Measurements from ENCODE around the gene CCDC92. TPM values are rescaled to one million over a fixed set of nuclear protein-coding genes. Genes with fewer than 3 reads are reported as not detected.

The CCDC92 gene
- total and polyA plus RNA-seq, 9 donors: 13.9 to 51.0 (median 34.6) TPM

GRCh38 chr12:123989168-123989567 lies 16.5 kb upstream of the CCDC92 start:
- Histone ChIP-seq H3K36me3 (no peaks in the 10 kb centered on the region), H3K27ac (no peak overlapping the region), H3K27me3 (no peaks in the 10 kb centered on the region), H3K4me1 (ENCODE audit: insufficient read depth) (no peaks in the 10 kb centered on the region), H3K9me3 (no peaks in the 10 kb centered on the region), H3K4me3 (no peak overlapping the region)
- DNase-seq: no peak
- TF ChIP-seq POLR2A (IDR thresholded peaks at IDR 0.05) (no peak), EP300 (IDR thresholded peaks at IDR 0.05) (no peak), CTCF (IDR thresholded peaks at IDR 0.05) (no peak)
- 88 to 94% (median 91%) methylated on average over 5 of the region's 5 CpGs for WGBS, 3 donors
- intact Hi-C loops (cut with DNase I): loop anchor here in 1 of 4 donors (10.0 kb wide), 1 partner anchor 84 kb away; no protein-coding TSS in a partner anchor

DNA sequence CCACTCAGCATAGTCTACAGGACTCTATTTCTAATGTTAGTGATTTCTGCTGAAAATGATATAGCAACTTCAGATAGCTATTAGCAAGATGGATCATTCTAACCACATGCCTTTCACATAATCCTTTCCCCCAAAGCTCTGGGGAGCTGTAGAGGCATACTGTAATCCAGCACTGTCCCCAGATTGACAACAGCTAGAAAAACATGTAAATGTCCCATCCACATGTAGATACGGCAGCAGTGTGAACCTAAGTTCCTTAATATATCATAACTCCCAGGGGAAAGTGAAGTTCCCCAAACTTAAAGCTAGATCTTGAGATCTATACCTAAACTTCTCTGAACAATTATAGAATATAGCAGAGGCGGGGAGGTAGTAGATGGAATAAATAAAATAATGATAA lies 14.4 kb upstream of the CCDC92 start:
- DNase-seq: no peak
- Histone ChIP-seq H3K27ac (no peak overlapping the region), H3K27me3 (no peaks in the 10 kb centered on the region), H3K4me1 (ENCODE audit: insufficient read depth) (peaks cover 5% of the 10 kb centered on the region), H3K4me3 (no peak overlapping the region), H3K36me3 (no peaks in the 10 kb centered on the region), H3K9me3 (no peaks in the 10 kb centered on the region)
- TF ChIP-seq EP300 (IDR thresholded peaks at IDR 0.05): no peak
- TF ChIP-seq CTCF (IDR thresholded peaks at IDR 0.05): no peak
- no peak for TF ChIP-seq POLR2A (IDR thresholded peaks at IDR 0.05)
- intact Hi-C loops (cut with DNase I): loop anchor here in 1 of 4 donors (10.0 kb wide), 1 partner anchor 82 kb away; no protein-coding TSS in a partner anchor
- WGBS, 3 donors: 87 to 94% (median 87%) methylated on average over 2 of the region's 2 CpGs

GRCh38 chr12:123986374-123986965 lies 13.8 kb upstream of the CCDC92 start:
- no peak for TF ChIP-seq CTCF (IDR thresholded peaks at IDR 0.05)
- TF ChIP-seq POLR2A (IDR thresholded peaks at IDR 0.05): no peak
- no peak for TF ChIP-seq EP300 (IDR thresholded peaks at IDR 0.05)
- no peak overlapping the region for H3K27ac ChIP-seq
- WGBS, 3 donors: 76 to 88% (median 88%) methylated on average over 3 of the region's 3 CpGs

GRCh38 chr12:123984903-123985302 lies 12.3 kb upstream of the CCDC92 start:
- WGBS, 3 donors: 71 to 80% (median 73%) methylated on average over 4 of the region's 4 CpGs
- DNase-seq: no peak
- Histone ChIP-seq H3K4me1 (ENCODE audit: insufficient read depth) (peaks cover 5% of the 10 kb centered on the region), H3K4me3 (no peak overlapping the region), H3K27ac (no peak overlapping the region), H3K36me3 (no peaks in the 10 kb centered on the region), H3K9me3 (no peaks in the 10 kb centered on the region), H3K27me3 (no peaks in the 10 kb centered on the region)
- TF ChIP-seq EP300 (IDR thresholded peaks at IDR 0.05) (no peak), CTCF (IDR thresholded peaks at IDR 0.05) (no peak), POLR2A (IDR thresholded peaks at IDR 0.05) (no peak)
- intact Hi-C loops (cut with DNase I): loop anchor here in 1 of 4 donors (10.0 kb wide), 1 partner anchor 80 kb away; no protein-coding TSS in a partner anchor

More at GRCh38 chr12:123986374-123986965, 13.8 kb upstream of the CCDC92 start:
- H3K36me3 ChIP-seq: no peaks in the 10 kb centered on the region
- no peak for DNase-seq
- H3K9me3 ChIP-seq: no peaks in the 10 kb centered on the region
- intact Hi-C loops (cut with DNase I): loop anchor here in 1 of 4 donors (10.0 kb wide), 1 partner anchor 82 kb away; no protein-coding TSS in a partner anchor
- H3K4me1 ChIP-seq (ENCODE audit: insufficient read depth): peaks cover 5% of the 10 kb centered on the region
- no peaks in the 10 kb centered on the region for H3K27me3 ChIP-seq
- no peak overlapping the region for H3K4me3 ChIP-seq
